HG02610 (cell line): ENCODE data around the gene NOL4.
A peak's percentile ranks its signal among the peaks of the same experiment; 100 is the strongest.
"Not testable (repeated sequence)": the region's sequence is repeated elsewhere in the genome, so short reads cannot be mapped to it uniquely, and the experiment has no call there.

ENCODE experiments used
- ATAC-seq: cut with Tn5 transposase; IDR thresholded peaks from one replicate; pipeline ENCODE4 v1.9.1; 2021; ENCODE audit warnings: mild to moderate bottlenecking, moderate library complexity; ENCODE audit not compliant: unreplicated experiment

The NOL4 gene

DNA sequence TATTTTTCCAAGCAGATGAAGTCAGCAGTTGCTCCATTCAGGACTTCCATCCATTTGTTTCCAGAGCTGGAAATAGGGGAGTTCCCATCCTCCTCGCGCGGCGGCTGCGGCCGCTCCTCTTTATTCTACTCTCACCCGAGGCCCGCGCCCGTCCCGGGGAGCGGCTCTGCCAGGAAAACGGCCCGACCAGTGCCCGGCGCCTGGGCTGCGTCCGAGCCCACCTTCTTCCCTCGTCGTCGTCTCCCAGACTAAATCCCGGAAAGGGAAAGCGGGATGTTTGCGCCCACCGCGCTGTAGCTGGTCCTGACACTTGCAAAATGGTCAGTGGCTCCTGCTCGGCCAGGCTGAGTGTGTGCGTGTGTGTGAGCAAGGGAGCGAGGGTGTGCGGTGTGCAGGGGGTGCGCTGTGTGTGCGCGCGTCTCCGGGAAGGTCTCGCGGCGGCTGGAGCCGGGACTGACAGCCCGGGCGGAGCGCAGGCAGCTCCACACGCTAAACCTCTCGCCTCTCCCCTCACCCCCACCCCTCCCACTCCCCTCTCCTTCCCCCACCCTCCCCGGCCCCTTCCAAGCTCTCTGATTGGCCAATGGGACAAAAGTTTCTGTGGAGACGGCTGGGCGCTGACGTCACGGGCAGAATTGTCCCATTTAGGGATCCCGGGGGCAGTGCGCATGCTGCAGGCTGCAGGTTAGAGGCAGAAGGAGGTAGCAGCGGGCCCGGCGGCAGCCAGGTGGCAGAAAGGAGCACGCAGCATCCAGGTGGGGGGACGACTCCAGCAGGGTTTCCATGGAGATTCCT, at the start of gene NOL4:
Gene NOL4 (minus strand): TSS at position 491 of the 795 bp plus-strand sequence. CDS start 1,660 bp downstream, outside the sequence.
- no peak for ATAC-seq

GRCh38 chr18:34266029-34266428, 41.3 kb upstream of the NOL4 start:
- ATAC-seq: not testable (repeated sequence)

- peak; percentile 85 for ATAC-seq
Observed at GRCh38 chr18:34261865-34262780, 37.4 kb upstream of the NOL4 start.

- ATAC-seq: no peak
Observed at GRCh38 chr18:34258176-34258575, 33.5 kb upstream of the NOL4 start.

DNA sequence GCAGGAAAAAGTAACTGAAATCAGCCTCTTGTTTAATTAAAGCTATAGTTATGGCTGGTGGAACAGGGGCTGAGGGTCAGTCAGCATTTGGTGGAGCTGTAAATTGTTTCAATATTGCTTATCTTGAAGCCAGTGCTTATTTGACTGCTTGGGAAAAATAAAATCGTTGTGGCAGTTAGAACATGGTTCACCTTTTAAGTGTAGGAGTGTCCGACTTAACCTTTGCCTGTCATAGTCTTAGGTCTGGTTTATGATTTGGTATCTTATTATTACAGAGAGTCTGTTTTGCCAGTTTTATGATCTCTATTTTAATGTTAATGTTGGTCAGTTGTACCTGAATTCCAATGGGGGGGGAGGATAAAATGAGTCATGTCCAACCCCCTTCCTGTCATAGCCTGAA, 27.2 kb upstream of the NOL4 start:
- ATAC-seq: no peak

DNA sequence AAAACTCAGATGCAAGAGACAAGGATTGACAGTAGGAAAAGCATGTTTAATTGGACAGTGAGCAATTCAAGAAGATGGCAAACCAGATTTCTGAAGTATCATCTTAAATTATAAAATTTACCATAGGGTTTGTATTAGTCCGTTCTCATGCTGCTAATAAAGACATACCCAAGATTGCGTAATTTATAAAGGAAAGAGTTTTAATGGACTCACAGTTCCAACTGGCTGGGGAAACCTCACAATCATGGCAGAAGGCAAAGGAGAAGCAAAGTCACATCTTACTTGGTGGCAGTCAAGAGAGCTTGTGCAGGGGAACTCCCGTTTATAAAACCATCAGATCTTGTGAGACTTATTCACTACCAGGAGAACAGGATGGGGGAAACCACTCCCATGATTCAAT, 24.0 kb upstream of the NOL4 start:
- no peak for ATAC-seq

- no peak for ATAC-seq
Observed at GRCh38 chr18:34242739-34243138, 18.0 kb upstream of the NOL4 start.

DNA sequence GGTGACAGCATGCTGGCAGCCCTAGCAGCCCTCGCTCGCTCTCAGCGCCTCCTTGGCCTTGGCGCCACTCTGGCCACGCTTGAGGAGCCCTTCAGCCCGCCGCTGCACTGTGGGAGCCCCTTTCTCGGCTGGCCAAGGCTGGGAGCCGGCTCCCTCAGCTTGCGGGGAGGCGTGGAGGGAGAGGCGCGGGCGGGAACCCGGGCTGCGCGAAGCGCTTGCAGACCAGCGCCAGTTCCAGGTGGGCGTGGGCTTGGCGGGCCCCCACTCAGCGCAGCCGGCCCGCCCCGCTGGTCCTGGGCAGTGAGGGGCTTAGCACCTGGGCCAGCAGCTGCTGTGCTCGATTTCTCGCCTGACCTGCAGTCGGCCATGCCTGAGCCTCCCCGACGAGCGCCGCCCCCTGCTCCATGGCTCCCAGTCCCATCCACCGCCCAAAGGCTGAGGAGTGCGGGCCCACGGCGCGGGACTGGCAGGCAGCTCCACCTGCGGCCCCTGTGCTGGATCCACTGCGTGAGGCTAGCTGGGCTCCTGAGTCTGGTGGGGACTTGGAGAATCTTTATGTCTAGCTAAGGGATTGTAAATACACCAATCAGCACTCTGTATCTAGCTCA, 9.2 kb upstream of the NOL4 start:
- not testable (repeated sequence) for ATAC-seq

DNA sequence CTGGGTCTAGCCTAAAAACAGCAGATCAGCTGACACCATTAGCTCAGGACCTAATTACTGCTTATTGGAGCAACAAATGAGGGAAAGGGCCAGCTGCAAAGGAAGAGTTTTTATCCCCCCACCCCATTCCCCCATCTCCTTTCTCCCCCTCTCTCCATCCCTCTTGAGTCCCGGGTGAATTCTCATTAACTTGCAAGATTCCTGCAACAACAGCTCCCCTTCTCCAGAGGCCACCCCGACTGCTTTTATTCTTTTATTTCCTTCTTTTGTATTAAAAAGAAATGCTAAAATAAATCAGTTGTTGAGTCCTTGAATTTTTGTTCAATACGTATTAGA, 473 bp upstream of the NOL4 start:
- no peak for ATAC-seq

GRCh38 chr18:34223893-34224422, 755 bp downstream of the NOL4 start:
- no peak for ATAC-seq

DNA sequence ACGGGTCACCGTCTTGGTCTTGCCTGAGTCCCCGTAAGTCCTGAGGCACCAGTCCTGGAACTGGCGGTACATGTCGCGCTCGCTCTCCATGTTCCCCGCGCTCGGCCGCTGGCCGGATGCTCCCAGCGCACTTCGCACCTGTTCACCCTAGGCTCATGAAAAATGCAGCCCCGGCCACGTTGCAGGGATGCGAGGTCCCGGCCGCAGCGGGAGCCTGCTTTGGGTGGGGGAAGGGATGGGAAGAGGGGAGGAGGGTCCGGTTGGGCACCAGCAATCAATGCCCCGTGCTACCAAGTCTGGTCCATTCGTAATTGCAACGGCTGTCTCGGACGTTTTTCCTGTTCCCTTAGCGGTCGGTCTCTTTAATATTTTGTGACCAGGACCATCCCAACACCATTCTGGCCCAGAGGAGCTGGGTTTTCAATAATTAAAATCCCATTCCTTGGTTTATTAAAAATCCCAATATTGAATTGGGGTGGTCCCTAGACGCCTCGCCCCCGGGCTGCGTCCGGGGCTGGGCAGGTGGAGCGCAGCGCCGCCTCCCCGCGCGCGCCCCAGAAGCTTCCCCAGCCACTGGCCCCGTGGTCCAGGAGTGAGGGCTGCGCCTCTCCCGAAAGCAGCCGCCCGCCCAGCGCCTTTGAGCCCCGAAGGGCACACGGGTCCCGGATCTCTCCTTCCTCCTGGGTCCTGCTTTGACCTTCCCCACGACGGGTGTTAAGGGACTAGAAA, 1.4 kb downstream of the NOL4 start:
- no peak for ATAC-seq

GRCh38 chr18:34222307-34223163, 2.2 kb downstream of the NOL4 start:
- ATAC-seq: peak; percentile 53

GRCh38 chr18:34221971-34222306, 2.8 kb downstream of the NOL4 start:
- no peak for ATAC-seq

DNA sequence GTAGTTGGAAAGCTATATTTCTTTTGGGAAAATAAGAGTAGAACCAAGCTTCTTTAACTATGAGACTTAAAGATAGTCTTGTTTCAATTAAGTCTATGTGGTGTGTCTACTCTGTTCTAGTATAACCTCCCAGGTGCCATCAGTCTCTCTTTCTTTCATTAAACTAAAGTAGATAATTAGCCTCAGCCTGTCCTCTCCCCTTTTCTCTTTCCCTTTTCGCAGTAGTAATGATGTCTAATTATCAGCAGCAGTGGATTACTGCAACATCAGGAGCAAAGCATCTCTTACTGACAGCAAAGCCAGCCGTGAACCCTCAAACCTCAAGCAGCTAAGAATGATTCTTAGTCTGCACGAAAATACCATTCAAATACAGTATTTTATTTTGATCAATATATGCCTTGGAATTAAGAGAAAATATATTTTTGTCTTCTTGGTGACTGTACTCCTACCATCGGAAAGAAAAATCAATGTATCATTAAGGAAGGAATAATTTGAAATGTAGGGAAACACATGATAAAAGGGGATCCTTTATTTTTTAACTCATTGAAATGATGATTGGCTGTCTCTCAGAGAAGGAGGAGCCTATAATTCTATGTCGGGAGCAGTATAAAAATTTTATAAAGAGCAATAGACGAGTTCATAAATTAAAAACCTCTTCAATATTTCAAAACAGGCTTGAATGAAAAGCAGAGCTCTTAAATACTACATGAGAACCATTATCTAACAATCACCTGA, 4.5 kb downstream of the NOL4 start:
- no peak for ATAC-seq

DNA sequence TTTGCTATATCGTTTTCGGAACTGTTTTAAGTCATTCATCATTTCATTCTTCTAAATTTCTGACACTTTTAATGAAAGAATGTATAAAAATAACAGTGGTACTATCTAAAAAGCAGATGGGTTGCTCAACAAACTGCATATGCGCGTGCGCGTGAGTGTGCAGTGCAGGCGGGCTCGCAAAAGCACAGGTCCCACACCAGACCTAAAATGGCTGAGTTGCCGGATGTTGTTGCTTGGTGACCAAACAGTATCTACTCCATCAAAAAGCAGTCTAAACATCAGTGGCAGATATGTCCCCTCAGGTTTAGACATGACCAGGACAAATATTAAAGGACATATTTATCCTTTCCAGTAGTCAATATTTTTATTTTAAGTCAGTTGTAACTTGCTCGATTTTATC, 5.1 kb downstream of the NOL4 start:
- no peak for ATAC-seq

DNA sequence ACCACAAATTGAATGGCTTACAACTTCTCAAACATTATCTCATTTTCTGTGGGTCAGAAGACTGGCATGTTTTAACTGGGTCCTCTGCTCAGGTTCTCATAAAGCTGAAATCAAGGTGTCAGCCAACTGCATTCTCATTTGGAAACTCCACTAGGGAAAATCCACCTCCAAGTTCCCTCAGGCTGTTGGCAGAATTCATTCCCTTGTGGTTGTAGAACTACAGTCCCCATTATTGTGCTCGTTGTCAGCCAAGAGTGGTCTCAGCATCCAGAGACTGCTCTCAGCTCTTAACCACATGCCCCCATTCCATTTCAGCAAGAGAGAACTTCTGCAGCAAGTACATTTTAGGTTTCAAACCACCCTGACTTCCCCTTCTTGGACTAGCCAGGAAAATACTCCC, 12.2 kb downstream of the NOL4 start:
- no peak for ATAC-seq

DNA sequence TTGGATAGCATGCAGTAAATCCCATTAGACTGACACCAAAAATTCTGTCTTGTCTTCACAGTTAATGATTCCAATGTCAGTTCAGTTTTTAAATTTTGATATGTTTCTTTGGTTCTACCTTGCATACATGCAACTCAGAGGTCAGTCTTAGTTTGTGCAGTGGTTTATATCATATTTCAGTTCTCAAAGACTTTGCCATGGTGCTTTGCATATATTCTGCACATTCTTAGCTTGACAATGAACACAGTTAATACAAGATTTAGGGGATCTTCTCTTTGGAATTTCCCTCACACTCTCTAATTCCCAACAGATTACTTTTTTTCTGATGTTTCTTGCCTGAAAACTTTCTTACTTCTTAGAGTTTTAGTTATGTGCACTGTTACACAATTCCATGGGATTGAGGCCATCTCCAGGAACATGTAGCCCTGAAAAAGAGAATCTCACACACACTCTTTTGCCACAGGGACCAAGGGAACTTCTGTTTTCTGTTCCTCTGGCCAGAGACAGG, 17.3 kb downstream of the NOL4 start:
- no peak for ATAC-seq

- ATAC-seq: no peak
Observed at GRCh38 chr18:34203866-34204265, 20.8 kb downstream of the NOL4 start.

GRCh38 chr18:34196256-34196655, 28.5 kb downstream of the NOL4 start:
- no peak for ATAC-seq
